ENCODE results near the gene FRMD4A. TPM values are rescaled to one million over a fixed set of nuclear protein-coding genes. Genes with fewer than 3 reads are reported as not detected.
A peak's percentile ranks its signal among the peaks of the same experiment; 100 is the strongest.

Gene FRMD4A
- total RNA-seq, 1 experiment from 2014 or later: 20.2 TPM

DNA sequence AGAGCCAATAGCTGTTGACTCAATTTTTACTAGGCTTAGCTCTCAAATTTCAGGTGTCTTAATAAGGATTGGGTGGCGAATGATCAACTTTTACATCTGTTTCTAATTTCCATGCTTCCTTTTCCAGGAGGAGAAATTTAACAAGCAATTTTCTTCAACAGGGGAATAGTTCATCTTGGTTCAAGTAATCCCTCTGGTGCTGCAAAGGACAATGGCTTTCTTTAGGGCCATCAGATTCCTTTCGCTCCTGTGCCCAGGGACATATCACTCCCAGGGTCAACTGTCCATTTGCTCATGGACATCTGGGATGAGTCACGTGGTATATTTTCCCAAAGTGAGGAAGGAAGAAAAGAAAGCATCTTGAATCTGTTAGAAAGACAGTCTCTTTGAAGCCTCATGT, 313.3 kb downstream of the FRMD4A start:
- no peak for DNase-seq (ENCODE audit: low read depth)

DNA sequence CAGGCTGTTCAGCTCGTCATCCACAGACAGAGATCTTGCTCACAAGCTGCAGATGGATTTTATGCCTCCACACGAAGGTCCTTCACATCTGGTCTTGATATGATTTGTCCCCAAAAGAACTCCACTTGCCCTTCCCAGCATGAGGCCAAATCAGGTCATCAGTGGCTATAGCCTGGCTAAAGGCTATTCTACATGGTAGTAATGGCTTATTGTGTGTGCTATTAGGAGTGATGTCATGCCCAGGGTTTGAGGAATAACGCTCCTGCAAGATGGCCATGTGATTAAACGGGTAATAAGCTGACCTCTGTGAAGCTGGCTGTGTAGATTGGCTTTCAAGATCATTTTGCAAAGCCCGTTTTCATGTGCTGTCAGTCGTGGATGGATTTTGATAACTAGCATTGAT, 313.8 kb downstream of the FRMD4A start:
- DNase-seq (ENCODE audit: low read depth): no peak

GRCh38 chr10:14016011-14016536, 314.6 kb downstream of the FRMD4A start:
- peak; percentile 43 for DNase-seq (ENCODE audit: low read depth)

- peak; percentile 57 for DNase-seq (ENCODE audit: low read depth)
Measured at GRCh38 chr10:14014423-14014822, 316.3 kb downstream of the FRMD4A start.

GRCh38 chr10:14010769-14011574, 319.8 kb downstream of the FRMD4A start:
- DNase-seq (ENCODE audit: low read depth): no peak

GRCh38 chr10:14010101-14010558, 320.6 kb downstream of the FRMD4A start:
- peak; percentile 82 for DNase-seq (ENCODE audit: low read depth)

- peak; percentile 89 for DNase-seq (ENCODE audit: low read depth)
Measured at GRCh38 chr10:14009371-14010100, 321.2 kb downstream of the FRMD4A start.

GRCh38 chr10:14008740-14009080, 322.0 kb downstream of the FRMD4A start:
- no peak for DNase-seq (ENCODE audit: low read depth)

GRCh38 chr10:14004536-14004935, 326.2 kb downstream of the FRMD4A start:
- no peak for DNase-seq (ENCODE audit: low read depth)

- DNase-seq (ENCODE audit: low read depth): no peak
Measured at GRCh38 chr10:14003517-14004184, 327.1 kb downstream of the FRMD4A start.

- DNase-seq (ENCODE audit: low read depth): no peak
Measured at GRCh38 chr10:14001298-14002040, 329.3 kb downstream of the FRMD4A start.

- no peak for DNase-seq (ENCODE audit: low read depth)
Measured at GRCh38 chr10:13998163-13998835, 332.4 kb downstream of the FRMD4A start.

- DNase-seq (ENCODE audit: low read depth): no peak
Measured at GRCh38 chr10:13997650-13998049, 333.1 kb downstream of the FRMD4A start.

DNA sequence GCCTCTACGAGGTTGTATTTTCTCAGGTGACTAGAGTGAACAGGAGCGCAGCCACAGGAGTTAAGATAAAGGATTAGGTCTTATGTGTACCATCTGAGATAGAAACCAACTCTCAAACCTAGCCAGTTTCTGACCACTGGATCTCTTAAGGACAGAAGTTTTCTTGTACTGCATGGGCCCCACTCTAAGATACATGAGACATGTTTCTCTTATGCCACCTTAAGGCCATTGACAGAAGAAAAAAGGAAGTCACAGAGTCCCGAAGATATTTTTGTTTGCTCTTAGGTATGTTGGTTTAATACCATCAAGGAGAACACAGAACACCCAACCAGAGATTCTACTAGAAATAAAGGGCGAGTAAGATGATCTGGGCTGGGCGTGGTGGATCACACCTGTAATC, 335.8 kb downstream of the FRMD4A start:
- no peak for DNase-seq (ENCODE audit: low read depth)

DNA sequence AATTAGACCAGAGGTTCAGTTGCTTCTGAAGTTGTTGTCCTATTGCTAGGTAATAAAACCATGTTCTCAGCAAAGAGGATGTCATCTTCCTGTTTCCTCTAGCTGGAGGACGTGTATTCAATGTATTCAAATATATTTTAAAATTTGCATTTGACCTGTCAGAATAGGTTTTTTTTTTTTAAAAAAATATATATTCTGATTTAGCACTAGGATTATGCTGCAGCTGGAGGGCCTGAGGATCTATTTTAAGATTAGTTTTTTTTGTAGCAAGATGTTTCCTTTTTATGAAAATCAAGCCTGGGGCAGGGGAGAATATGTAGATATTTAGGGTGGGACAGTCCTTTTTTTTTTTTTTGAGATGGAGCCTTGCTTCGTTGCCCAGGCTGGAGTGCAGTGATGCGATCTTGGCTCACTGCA, 337.0 kb downstream of the FRMD4A start:
- no peak for DNase-seq (ENCODE audit: low read depth)

GRCh38 chr10:13993169-13993568, 337.6 kb downstream of the FRMD4A start:
- DNase-seq (ENCODE audit: low read depth): no peak

- DNase-seq (ENCODE audit: low read depth): no peak
Measured at GRCh38 chr10:13991353-13991752, 339.4 kb downstream of the FRMD4A start.

- DNase-seq (ENCODE audit: low read depth): peak; percentile 78
Measured at GRCh38 chr10:13990946-13991345, 339.8 kb downstream of the FRMD4A start.

DNA sequence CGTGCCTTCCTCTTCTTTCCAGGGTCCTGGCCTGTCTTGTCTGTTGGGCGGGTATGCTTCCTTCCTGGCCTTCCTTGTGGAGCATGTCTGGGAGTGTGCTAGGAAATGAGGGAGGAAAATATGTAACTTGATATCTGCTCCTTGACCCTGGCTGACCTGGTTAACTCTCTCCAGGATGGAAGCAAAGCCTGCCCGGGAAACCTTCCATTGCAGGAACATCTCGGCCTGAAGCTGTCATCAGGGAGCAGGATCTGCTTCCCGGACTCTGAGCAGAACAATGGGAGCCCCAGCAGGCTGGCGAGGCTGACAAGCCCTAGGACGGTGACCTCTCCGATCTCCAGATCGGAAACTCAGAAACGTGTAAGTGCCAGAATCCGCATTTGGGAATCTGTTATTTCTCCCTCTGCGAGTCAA, 340.3 kb downstream of the FRMD4A start:
- peak; percentile 41 for DNase-seq (ENCODE audit: low read depth)

DNA sequence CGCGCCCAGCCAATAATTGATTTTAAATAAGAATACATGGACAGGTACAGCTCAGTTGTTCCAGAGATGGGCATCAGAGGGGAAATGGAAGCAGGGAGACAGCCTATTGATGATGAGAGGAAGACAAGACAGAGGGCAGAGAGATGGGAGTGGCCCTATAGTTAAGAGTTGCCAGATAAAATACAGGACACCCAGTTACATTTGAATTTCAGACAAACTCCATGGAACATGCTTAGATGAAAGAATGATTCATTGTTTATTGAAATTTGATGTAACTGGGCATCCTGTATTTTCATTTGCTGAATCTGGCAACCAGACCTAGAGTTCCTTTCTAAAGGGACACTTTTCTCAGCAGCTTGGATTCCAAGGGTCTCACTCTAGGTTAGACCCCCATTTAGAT, 341.1 kb downstream of the FRMD4A start:
- no peak for DNase-seq (ENCODE audit: low read depth)

DNA sequence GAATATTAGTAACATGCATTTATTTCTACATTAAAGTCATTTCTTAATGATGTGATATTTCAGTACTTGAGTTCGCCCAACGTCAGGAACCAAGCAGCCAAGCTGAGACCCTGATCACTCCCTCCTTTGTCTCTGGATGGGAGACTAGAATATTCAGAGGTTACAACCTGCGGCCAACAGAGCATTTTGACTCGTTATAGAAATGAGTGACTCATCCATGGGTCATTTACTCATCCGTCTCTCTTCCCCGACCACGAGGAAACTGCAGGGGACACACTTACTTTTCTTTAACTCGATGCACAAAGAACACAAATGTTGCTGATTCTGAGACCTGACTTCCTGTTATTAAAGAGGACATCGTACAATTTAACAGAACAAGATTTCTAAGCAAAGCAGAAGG, 343.3 kb downstream of the FRMD4A start:
- DNase-seq (ENCODE audit: low read depth): peak; percentile 75
